Breast epithelium (tissue), 4 donors: ENCODE data around the gene ACVRL1. TPM values are rescaled to one million over a fixed set of nuclear protein-coding genes. Genes with fewer than 3 reads are reported as not detected.

Experiments
- DNase-seq, 2 donors: peaks; one replicate each; pipeline ENCODE4 v3.0.0-alpha.2; 2019; ENCODE audit warnings: low spot score in 2 of 2
- H3K27ac ChIP-seq, 2 donors: fragments of 200-600 bp; sonication (generic) in 1 of 2; one replicate each; pipeline ENCODE4 v1.5.1; 2016 to 2019; ENCODE audit warnings: mild to moderate bottlenecking in 1 of 2
- H3K27me3 ChIP-seq, 2 donors: fragments of 200-600 bp; sonication (generic) in 1 of 2; one replicate each; pipeline versions ENCODE4 v1.5.1 to v1.6.0; 2017 to 2019; ENCODE audit warnings: control low read depth in 1 of 2, mild to moderate bottlenecking in 1 of 2
- H3K36me3 ChIP-seq: fragments of 200-600 bp; one replicate; pipeline ENCODE4 v1.5.1; 2019
- H3K4me1 ChIP-seq, 2 donors: fragments of 200-600 bp; sonication (generic); one replicate each; pipeline ENCODE4 v1.5.1; 2016 to 2019; ENCODE audit warnings: control low read depth in 1 of 2
- H3K4me3 ChIP-seq, 3 donors: fragments of 200-600 bp; sonication (generic); 1 replicate in 2 of 3; 2 replicates in 1 of 3; pipeline ENCODE4 v1.5.1; 2016 to 2019; ENCODE audit warnings: mild to moderate bottlenecking in 3 of 3, moderate library complexity in 2 of 3
- H3K9me3 ChIP-seq, 2 donors: fragments of 200-600 bp; sonication (generic) in 1 of 2; one replicate each; pipeline ENCODE4 v1.5.1; 2016 to 2019; ENCODE audit warnings: control low read depth in 1 of 2
- POLR2A ChIP-seq: fragments of 450-650 bp; IDR thresholded peaks from one replicate; pipeline ENCODE4 v1.6.1; 2016; ENCODE audit warnings: antibody characterized with exemption, mild to moderate bottlenecking, moderate library complexity
- POLR2AphosphoS5 ChIP-seq, 3 donors: sonication (generic); formaldehyde crosslinking; IDR thresholded peaks; one replicate each; pipeline ENCODE4 v1.6.1; 2017; ENCODE audit warnings: antibody characterized with exemption in 3 of 3
- intact Hi-C: fragments of 100-400 bp; cut with DNase I; formaldehyde crosslinking; loops from one replicate; pipeline ENCODE4 v1.15.1; 2023; ENCODE audit warnings: low total_unique reads
- total RNA-seq, 3 donors: library from RNA; depleted of rRNA; stranded (reverse); fragments of >200 nt; gene quantifications; one replicate each; pipeline ENCODE4 v1.1.0, GENCODE V29; 2016
- TF ChIP-seq, protein P1 (sequence below), 3 donors: fragments of 450-650 bp; IDR thresholded peaks; one replicate each; pipeline ENCODE4 v1.5.1; 2016 to 2017; ENCODE audit warnings: antibody characterized with exemption in 3 of 3, mild to moderate bottlenecking in 3 of 3, moderate library complexity in 3 of 3

Gene ACVRL1
- total RNA-seq, 3 donors from 2014 or later, result 24.7 to 274 (median 109) TPM

DNA sequence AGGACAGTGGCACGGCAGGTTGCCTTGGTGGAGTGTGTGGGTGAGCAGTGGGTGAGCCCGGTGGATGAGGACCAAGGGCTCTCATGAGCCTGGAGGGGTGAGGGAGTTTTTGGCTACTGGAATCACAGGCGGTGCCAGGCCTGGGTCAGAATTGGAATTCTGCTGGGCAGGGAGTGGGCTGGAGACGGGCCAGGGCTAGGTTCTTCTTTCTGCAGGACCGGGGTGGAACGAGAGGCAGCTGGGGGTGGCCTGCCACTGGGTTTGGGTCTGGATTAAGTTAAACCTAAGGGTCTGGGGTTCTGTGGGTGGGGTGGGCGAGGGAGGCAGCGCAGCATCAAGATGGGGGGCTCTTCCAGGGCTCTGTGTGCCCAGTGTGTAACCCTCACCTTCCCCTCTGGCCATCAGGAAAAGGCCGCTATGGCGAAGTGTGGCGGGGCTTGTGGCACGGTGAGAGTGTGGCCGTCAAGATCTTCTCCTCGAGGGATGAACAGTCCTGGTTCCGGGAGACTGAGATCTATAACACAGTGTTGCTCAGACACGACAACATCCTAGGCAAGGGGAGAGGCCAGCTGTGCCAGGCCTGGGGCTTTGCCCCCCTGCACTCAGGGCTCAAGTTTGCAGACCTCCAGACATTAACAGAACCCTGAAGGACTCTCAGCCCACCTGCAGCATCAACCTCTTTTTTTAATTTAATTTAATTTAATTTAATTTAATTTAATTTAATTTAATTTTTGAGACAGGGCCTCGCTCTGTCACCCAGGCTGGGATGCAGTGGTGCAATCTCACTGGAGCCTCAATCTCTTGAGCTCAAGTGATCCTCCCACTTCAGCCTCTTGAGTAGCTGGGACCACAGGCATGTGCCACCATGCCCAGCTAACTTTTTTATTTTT, 7.0 kb downstream of the ACVRL1 start:
- Histone ChIP-seq H3K27me3 (no peaks in the 10 kb centered on the region), H3K4me3 (peak overlapping the region in 1 of 3 donors; percentile 33), H3K36me3 (no peaks in the 10 kb centered on the region), H3K9me3 (no peaks in the 10 kb centered on the region), H3K27ac (peak overlapping the region in 1 of 2 donors; percentile 84), H3K4me1 (peaks cover 0 to 7% of the 10 kb centered on the region in 2 donors)
- TF ChIP-seq POLR2A (no peak), POLR2AphosphoS5 (IDR thresholded peaks at IDR 0.05) (no peak)
- TF ChIP-seq, protein P1, sequence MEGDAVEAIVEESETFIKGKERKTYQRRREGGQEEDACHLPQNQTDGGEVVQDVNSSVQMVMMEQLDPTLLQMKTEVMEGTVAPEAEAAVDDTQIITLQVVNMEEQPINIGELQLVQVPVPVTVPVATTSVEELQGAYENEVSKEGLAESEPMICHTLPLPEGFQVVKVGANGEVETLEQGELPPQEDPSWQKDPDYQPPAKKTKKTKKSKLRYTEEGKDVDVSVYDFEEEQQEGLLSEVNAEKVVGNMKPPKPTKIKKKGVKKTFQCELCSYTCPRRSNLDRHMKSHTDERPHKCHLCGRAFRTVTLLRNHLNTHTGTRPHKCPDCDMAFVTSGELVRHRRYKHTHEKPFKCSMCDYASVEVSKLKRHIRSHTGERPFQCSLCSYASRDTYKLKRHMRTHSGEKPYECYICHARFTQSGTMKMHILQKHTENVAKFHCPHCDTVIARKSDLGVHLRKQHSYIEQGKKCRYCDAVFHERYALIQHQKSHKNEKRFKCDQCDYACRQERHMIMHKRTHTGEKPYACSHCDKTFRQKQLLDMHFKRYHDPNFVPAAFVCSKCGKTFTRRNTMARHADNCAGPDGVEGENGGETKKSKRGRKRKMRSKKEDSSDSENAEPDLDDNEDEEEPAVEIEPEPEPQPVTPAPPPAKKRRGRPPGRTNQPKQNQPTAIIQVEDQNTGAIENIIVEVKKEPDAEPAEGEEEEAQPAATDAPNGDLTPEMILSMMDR (IDR thresholded peaks at IDR 0.05), result no peak
- intact Hi-C loops, result no loop called here
- DNase-seq, result no peak

DNA sequence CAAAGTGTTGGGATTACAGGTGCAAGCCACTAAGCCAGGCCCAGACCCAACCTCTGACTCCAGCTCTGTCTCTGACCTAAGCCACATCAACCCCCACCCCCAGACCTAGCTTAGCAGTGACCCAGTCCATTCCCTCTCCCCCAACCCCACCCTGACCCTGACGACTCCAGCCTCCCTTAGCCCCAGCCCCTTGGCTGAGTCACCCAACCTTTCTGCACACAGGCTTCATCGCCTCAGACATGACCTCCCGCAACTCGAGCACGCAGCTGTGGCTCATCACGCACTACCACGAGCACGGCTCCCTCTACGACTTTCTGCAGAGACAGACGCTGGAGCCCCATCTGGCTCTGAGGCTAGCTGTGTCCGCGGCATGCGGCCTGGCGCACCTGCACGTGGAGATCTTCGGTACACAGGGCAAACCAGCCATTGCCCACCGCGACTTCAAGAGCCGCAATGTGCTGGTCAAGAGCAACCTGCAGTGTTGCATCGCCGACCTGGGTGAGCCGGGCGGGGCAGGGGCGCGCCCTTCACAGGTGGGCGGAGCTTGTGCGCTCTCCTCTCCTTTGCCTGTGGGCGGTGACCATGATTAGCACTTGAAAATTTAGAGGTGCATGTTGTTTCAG, 7.8 kb downstream of the ACVRL1 start:
- Histone ChIP-seq H3K4me3 (no peak overlapping the region), H3K27ac (no peak overlapping the region), H3K36me3 (no peaks in the 10 kb centered on the region), H3K27me3 (no peaks in the 10 kb centered on the region), H3K9me3 (no peaks in the 10 kb centered on the region), H3K4me1 (peaks cover 0 to 7% of the 10 kb centered on the region in 2 donors)
- intact Hi-C loops, result no loop called here
- no peak for DNase-seq
- TF ChIP-seq POLR2A (no peak), POLR2AphosphoS5 (IDR thresholded peaks at IDR 0.05) (no peak)
- TF ChIP-seq, protein P1 (IDR thresholded peaks at IDR 0.05), result no peak

DNA sequence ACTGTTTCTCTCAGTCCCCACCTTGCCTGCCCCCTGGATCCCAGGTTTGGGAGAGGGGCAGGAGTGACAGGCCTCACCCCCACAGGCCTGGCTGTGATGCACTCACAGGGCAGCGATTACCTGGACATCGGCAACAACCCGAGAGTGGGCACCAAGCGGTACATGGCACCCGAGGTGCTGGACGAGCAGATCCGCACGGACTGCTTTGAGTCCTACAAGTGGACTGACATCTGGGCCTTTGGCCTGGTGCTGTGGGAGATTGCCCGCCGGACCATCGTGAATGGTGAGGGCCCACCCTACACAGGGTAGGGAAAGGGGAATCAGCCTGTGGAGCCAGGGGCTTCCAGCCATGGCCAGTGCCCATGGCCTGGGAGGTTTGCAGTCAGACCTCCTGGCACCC, 8.6 kb downstream of the ACVRL1 start:
- Histone ChIP-seq H3K4me1 (peaks cover 0 to under 1% of the 10 kb centered on the region in 2 donors), H3K9me3 (no peaks in the 10 kb centered on the region), H3K36me3 (no peaks in the 10 kb centered on the region), H3K4me3 (no peak overlapping the region), H3K27me3 (no peaks in the 10 kb centered on the region), H3K27ac (no peak overlapping the region)
- intact Hi-C loops, result no loop called here
- DNase-seq, result no peak
- TF ChIP-seq POLR2AphosphoS5 (IDR thresholded peaks at IDR 0.05) (no peak), POLR2A (no peak)
- TF ChIP-seq, protein P1 (IDR thresholded peaks at IDR 0.05), result no peak

DNA sequence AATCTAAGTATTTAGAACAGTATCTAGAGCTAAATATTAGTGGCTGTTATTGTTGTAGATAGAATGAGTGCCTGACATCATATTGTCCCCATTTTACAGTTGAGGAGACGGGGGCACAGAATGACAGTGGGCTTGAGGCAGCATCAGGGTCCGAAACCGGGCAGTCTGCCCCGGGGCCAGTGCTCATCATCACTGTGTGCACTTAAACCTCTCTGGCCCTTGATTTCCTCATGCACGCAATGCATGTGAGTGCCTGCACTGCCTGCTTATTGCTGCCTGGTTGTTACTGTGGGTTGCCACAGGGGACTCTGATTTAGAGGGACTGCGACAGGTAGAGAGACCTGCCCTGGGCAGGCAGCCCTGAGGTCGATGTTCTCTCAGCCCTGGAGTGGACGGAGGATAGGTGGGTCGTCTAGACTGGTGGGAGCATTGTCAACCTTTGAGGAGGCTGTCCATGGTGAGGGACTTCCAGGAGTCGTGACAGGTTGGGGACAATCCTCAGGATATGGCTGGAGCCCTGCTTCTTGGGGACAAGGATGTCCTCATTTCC, 9.8 kb downstream of the ACVRL1 start:
- Histone ChIP-seq H3K36me3 (no peaks in the 10 kb centered on the region), H3K4me3 (no peak overlapping the region), H3K4me1 (no peaks in the 10 kb centered on the region)

More for the DNA sequence above, 9.8 kb downstream of the ACVRL1 start:
- H3K27ac ChIP-seq, result no peak overlapping the region
- intact Hi-C loops, result no loop called here
- no peaks in the 10 kb centered on the region for H3K27me3 ChIP-seq
- no peaks in the 10 kb centered on the region for H3K9me3 ChIP-seq
- DNase-seq, result no peak
- TF ChIP-seq POLR2A (no peak), POLR2AphosphoS5 (IDR thresholded peaks at IDR 0.05) (no peak)
- TF ChIP-seq, protein P1 (IDR thresholded peaks at IDR 0.05), result no peak
